GM18870 (cell line): ENCODE measurements around the gene ATP8A2.

Experiments
- ATAC-seq: cut with Tn5 transposase; IDR thresholded peaks from one replicate; pipeline ENCODE4 v1.9.1; 2021; ENCODE audit warnings: moderate library complexity; ENCODE audit not compliant: unreplicated experiment

Gene ATP8A2

DNA sequence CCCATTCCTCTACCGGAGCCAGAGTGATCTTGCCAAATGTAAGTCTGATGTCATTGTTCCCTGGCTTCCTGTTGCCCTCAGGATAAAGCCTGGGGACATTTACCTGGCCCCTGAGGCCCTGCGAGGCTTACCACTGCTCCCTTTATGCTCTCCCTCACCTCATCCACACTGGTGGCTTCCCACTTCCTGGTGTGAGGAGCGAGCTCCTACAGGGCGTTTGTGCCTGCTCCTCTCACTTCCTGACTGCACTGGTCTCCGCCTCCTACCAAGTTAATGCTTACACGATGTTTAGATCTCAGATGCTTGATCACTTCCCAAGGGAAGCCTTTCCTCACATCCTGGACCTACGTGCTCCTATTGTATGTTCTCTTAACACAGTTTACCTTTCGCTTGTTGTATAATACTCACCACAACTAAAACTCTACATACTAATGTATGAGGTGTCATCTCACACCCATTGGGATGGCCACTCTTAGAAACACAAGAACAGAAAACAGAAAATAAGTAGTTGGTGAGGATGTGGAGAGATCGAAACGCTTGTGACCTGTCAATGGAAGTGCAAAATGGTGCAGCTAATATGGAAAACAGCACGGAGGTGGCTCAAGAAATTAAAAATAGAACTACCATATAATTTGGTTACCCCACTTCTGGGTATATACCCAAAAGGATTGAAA, 502.4 kb downstream of the ATP8A2 start:
- ATAC-seq = no peak

DNA sequence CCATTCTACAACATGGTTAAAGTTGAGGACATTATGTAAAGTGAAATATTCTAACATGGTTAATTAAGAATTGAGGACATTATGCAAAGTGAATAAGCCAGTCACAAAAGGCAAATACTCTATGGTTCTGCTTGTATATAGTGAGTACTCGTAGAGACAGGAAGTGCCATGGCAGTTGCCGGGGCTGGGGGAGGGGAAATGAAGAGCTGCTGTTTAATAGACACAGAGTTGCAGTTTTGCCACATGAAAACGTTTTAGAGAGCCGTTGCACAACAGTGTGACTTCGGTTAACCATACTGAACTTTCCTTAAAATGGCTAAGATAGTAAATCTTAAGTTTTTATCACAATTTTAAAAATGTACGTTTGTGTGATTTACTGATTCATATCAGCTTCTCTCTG, 503.1 kb downstream of the ATP8A2 start:
- no peak for ATAC-seq

DNA sequence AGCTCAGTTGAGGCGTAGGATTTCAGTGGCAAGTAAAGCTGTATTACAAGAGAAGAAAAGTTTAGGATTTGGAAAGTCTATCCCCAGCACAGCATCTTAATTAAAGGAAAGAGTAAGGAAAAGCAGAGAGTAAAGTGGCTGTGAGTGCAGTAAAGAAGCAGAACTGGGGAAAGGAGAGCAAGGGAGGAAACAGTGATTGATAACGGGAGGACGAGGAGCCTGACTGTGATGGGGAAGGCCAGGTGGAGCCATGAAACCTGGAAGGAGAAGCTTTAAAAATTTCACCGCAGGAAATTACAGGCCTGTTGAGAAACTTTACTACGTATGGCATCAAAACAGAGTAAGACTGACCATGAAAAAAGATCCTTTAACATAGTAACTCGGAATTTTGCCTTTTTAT, 504.5 kb downstream of the ATP8A2 start:
- no peak for ATAC-seq

DNA sequence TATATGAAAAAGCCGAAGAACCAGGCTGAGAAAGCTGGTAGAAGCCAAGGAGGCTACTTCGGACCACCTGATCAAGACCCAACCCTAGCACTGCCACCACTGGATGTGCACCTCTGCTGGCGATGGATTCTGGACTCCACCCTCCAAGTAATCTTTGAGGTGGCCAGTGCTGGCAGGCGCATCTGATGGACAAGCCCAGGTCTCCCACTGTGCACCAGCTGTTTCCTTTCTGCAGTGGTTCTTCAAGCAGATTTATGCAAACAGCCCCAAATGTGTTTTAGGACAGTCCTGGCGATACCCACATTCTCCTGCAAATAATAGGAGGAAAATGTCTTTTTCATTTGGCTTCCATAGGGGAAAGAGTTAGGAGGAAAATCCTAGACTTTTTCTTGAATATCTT, 507.7 kb downstream of the ATP8A2 start:
- ATAC-seq = no peak

DNA sequence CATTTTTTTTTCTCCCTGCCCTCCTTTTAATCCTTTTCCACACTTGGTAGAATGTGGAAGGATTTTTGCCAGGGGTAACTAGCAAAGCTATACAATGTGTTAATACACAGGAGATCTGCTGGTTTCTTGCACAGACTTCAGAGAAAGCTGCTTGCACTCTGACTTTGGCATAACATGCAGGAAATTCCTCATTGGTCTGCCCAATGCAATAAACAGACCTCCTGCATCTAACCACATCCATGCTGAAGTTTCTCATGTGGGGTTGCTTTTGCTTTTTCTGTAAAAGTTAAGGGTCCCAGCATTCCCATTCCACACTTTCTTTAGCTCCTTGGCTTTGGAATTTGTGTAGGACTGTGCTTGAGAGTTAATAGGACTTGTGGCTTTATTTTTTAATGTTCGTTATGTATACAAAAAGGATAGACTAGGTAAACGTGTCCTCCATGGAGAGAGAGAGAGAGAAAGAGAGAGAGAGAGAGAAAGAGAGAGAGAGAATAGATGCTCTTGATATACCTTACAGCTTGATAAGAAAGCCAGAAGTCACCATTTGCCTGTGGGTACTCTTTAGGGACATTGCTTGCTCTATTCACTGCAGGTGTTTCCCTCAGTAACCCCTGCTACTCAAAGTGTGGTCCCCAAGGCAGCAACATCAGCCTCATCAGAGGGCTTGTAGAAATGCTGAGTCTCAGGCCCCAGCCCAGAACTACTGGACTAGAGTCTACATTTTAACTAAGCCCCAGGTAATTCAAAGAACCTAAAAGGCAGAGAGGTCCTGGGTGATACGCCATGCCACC, 509.6 kb downstream of the ATP8A2 start:
- no peak for ATAC-seq

DNA sequence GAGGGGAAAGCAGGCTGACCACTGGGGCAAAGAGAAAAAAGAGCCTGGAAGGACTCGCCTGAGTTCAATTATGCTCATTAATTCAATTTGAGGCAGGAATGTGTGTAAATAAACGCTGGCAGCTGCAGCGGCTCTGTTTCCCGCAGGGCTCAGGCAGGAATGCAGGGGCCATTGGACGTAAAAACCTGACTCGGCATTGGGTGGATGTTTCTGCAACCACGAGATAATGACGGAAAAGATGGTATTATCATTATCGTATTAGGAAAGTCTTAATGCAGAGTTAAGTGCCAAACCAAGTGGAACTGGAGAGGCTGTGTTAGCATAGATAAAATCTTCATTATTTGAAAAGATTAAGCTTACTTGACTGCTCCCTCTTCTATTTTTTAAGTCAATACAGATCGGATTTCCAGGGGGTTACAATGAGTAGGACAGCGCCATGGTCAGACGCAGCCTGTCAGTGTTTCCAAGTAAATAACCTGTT, 510.2 kb downstream of the ATP8A2 start:
- no peak for ATAC-seq

DNA sequence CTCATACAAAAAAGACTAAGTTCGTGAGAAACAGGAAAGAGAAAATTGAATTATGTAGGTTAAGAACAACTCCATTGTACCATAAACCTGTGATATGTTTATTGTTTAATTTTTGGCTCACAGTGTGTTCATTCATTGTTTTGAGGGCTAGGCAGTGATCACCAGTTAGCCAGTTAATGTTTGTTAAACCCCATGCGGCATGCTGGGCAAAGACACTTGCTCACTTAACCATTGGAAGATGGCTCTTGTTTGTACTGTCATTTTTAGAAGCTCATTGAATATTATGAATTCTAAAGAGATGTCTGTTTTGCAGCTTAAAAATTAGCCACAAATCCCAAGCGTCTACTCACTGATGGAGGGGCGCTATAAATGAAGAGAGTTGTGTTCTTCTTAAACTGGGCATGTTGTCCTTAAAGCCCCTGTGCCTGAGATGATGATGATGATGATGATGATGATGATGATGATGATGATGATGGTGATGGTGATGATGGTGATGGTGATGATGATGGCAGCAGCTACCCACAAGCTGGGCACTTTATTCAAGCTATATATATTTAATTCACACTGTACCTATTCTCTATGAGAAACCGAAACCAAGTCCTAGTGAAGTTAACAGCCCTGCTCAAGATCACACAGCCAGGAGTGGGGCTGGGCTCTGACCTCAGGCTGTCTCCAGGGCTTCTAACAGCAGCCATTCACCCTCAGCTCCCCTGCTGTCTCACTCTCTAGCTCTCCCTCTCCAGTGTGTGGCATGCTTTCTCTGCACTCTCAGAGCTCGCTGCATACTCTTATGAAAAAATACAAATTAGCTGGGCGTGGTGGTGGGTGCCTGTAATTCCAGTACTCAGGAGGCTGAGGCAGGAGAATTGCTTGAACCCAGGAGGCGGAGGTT, 510.9 kb downstream of the ATP8A2 start:
- no peak for ATAC-seq

DNA sequence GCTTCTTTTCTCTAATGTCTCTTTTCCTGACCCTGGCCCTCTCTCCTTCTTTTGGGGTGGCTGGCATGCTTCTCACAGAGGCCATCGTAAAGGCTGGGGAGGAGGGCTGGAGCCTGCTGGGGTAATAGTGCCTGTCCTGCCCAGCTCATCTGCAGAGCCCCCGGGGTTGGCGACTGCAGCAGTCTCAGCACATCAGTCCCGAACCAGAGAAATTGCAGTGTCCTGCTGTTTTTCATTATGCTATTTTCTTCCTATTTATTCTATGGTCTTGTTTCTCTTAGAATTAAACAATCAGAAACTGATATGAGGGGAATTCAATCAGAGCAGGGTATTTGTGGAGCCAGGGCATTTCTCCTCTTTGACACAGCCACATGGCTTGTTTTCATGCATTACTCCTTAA, 513.6 kb downstream of the ATP8A2 start:
- no peak for ATAC-seq

DNA sequence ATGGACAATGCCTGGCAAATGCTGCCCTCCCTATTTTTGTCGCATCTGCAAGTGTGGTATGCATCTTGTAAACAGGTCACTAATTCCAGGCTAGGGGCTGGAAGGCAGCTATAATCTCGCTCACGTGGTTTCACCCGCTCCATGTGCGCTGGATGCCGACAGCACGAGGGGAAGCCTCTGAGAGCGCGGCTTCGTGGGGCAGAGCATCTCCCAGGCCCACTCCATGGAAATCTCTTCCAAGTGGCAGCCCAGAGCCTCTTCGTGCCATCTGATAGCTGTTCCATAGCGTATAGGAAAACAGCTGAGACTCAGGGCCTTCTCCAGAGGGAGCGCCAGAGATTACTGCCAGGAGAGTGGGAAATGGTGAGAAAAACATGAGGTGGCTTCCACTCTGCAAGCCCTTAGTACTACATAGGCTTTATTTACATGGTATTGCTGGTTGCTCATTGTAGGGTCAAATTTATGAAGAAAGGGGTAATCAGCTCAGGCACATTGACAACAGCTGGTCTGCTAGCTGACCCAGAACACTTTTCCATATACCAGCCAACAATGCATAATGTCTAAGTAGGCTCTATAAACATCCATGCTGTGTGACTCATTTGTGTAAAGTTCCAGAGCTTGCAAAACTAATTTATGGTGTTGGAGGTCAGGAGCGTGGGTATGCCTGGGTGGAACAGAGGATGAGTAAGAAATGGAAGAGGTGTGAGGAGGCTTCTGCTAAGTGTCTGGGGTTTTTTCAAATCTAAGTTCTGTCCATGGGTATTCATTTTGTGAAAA, 514.9 kb downstream of the ATP8A2 start:
- ATAC-seq = no peak

DNA sequence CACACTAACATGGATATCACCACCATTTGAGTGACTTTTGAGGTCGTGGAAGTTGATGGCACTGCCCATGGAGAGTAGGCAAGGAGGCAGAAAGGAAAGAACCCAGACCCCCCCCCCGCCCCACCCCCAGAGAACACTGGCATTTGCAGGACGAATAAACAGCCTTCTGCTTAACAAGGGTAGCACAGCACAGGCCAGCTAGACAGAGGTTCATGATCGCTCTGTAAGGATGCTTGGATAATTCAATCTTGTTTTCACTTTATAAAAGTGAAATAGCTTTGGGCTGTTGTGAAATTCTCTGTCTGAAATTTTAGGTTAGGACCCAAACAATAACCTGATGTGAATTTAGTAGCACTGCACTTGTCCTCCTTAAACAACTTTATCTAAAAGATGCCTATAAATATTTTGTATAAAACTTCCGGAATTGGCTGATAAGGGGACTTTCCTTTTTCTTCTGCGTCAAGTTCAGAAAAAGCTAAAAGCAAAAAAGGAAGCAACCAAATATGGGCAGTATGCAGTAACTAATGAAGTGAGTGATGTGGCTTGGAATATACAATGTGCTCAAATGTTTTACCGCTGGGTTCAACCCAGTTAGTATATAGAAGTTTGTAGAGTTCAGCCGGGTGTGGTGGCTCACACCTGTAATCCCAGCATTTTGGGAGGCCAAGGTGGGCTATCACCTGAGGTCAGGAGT, 516.3 kb downstream of the ATP8A2 start:
- ATAC-seq = no peak

DNA sequence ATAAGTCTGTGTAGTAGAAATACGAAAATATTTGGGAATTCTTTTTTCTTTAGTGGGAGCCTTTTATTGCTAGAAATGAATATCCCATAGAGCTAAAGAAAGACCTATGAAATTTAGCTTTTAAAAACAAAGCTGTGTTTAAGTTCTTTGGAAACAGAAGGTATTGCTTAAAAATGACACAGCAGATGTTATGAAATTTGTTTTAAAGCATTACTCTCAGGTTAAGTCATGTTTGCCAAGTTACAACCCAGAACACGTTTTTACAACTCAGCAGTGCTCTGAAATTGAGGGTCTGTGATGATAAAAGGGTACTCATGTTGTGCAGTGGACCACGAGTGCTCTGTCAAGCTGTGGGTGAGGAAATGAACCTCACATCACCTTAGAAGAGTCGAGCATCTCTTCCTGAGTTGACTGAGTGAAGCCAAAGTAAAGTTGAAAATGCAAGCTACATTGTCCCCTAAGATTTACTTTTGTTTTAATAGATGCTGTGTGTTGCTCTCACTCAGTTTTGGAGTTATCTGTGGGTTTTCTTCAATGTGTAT, 519.0 kb downstream of the ATP8A2 start:
- no peak for ATAC-seq

DNA sequence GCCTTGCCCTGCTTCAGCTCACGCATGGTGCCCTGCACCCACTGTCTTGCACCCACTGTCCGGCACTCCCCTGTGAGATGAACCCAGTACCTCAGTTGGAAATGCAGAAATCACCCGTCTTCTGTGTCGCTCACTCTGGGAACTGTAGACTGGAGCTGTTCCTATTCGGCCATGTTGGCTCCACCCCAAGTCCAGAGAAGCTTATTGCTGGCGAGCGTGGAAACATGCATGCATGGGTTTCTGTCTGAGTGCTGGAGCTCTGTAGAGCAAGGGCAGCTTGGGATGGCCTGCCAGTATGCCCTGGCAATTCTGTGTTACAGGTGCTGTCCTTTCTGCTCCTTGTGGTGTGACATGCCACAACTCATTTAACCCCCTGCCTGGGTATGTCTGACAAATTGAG, 527.2 kb downstream of the ATP8A2 start:
- ATAC-seq = no peak

DNA sequence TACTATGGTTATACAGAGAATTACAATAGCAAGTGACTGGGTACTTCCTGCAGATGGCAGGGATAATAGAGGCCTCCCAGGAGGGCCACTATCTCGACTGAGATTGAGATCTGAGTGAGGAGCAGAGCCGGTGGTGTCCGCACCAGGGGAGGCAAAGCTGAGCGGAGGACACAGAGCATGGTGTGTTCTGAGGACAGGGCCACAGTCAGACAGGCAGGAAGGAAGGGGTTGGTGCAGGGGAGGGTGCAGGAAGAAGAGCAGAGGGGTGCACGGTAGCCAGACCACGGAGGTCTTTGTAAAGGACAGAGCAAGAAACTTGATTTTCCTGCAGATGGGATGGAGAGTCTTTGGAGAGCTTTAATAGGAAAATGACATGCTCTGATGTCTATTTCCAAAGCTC, 527.7 kb downstream of the ATP8A2 start:
- no peak for ATAC-seq

DNA sequence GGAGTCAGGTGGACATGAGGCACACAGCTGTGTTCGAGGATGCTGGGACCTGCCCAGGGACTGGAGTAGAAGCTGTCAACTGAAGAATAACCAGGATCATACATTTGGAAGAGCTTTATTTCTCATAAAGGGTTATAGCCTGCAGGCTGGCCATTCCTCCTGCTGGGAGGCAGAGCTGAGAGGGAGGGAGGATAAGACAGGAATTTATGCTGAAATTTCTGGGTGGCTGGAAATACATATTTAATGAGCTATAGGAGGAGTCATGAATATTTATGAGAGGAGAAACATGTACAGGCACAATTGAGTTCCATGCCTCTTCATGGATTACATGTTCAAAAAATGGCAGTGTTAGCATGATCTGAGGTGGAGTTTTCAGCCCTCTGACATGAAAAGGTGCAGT, 528.2 kb downstream of the ATP8A2 start:
- no peak for ATAC-seq

DNA sequence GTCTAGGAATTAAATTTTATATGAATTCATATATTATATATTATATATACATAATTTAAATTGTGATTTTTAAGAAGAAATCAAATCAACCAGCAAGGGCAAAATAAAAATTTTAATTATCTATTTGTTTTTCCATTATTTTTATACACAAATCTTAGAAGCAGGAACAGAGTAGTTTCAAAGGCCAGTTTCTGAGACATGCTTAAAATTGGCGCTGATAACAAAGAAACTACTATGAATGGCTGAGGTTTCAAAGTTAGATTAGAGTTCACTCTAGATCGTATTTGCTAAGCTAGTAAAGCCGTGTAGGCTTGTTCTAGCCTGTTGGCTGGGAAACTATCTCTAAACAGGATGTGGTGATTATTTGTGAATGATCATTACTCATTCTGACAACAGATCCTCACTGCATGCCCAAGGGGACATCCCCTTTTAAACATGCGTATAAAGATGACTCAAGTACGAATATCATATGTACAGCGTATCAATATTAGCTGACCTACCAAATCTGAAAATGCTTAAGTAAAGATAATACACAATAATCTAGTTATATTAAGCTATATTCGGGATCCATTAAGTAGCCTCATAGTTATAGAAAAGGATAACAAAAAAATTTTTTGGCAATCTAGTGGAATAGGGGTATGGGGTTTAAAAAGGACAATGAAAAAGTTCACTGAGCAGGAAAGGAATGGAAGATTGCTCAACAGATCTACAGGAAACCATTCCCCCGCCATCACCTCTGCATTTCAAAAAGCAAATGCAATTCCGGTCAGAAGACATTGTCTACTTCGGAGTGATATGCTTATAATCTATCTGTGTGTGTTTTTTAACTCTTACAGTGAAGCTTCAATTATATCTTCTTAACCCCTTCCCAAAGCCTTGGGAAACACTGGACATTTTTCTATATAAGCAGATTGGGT, 529.9 kb downstream of the ATP8A2 start:
- ATAC-seq = peak; percentile 99

DNA sequence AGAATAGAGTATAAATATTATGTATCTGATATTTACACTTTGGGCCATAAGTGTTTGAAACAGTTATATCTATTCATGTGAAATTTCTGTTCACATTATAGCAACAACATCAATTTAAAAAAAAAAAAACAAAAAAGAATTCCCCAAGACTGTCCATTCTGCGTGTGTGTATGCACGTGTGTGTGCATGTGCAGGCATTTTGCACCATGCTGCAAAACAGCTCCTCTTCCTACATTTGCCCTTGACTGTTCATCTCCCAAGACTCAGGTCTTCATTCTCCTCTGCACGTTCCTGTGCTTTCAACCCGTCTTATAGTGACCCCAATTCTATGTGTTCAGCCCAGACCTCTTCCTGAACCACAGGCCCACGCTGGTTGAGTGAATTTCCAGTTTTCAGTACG, 530.7 kb downstream of the ATP8A2 start:
- no peak for ATAC-seq

DNA sequence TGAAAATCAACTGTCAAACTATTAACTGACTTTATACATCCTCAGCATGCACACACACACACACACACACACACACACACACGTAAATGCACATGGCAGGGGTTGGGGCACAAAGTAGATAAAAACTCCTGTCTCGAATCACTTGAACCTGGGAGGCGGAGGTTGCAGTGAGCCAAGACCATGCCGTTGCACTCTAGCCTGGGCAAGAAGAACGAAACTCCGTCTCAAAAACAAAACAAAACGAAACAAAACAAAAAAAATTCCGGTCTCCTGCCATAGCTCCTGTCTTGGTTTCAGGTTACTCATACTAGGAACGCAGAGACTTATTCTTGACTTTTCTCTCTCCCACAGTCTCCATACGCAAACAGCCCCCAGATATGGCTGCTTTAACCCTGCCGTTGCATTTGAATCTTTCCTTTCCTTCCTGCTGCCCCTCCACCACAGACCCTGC, 531.1 kb downstream of the ATP8A2 start:
- ATAC-seq = no peak

DNA sequence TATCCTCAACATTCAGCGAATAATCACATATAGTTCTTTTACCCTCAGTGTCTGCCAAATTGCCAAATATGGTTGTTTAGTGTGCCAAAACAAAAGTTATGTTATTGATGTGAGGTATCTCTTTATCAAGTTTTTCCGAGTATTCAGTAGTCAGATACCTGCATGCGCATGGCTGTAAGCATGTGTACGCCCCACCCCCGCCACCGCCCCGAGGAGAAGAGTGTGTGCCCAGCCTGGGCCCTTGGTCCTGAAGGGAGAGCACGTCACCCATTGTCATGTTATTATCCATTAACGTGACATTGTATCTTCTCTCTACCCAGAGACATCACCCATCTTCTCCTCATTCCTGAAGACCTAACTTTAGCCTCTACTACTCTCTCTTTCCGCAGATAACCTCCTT, 533.1 kb downstream of the ATP8A2 start:
- ATAC-seq = no peak

DNA sequence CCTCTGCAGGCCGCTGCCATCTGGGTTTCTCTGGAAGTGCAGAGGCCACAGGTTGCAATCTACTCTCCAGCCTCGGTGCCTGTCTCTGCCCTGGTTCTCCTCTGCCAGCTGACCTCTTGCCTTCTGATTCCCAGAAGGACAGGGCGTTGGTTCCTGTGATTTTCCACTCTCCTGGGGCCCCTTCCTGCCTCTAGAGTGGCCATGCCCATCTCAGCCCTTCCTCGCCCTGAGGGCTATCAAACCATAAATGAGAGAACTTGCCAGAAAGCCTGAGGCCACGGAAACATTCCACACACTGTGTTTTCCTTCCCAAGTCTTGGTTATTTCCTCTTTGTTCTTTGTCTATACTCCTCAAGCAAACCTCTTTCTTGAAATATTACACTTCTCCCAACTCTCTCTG, 533.8 kb downstream of the ATP8A2 start:
- ATAC-seq = no peak
